ENCODE measurements around the gene KCNE5.
"Not testable (repeated sequence)": the region's sequence is repeated elsewhere in the genome, so short reads cannot be mapped to it uniquely, and the experiment has no call there.

Gene KCNE5

DNA sequence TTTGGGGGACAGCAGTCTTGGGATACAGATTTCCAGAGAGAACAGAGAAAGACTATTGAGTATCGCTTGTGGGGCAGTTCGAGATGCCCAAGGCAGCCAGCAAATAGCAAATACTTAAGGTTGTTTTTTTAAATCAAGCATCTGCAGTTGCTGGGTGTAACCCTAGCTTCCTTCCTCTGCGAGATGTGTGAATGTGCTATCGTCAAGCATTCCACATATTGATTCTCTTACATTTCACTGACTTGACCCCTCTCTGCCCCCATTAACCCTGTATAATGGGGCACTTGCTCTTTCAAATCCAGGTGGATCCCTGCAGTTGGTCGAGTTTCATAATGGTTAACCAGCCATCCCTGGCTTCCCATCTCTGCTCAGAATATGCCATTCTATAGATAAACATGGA, 23.5 kb downstream of the KCNE5 start:
- no peak for DNase-seq (ENCODE audit: low read depth)

DNA sequence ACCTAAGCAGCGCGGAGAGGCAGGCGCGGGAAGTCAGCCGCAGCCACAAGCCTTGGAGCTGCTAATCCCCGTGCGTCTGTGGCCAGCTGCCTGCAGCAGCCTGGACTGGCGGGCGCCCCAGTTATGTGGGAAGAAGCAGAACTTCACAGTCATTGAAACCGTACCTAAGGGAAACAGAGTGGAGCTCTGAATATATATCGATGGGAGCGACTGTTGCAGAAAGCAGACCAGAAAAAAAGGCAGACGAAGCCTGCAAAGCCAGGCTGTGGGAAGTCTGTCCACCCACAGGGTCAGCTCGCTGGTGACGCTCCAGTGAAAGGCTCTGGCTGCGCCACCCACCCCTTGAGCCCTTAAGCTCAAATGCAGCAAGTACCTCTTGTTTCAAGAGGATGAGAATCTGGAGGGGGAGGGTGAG, 24.7 kb downstream of the KCNE5 start:
- no peak for DNase-seq (ENCODE audit: low read depth)

DNA sequence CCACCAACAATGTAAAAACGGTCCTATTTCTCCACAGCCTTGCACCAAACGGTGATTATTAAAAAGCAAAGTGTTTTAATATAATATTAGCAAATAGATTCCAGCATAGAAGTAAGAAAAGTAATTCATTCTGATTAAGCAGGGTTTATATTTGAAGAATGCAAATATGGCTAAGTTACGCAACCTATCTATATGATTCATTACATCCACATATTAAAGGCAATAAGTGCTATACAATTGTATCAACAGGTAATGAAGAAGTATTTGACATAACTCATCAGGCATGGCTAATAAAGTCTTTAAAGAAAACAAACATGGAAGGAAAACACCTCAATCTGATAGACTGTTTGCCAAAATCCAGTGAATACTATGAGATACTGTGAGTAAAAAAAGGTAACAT, 29.0 kb downstream of the KCNE5 start:
- no peak for DNase-seq (ENCODE audit: low read depth)

GRCh38 chrX:109590176-109590575, 34.8 kb downstream of the KCNE5 start:
- DNase-seq (ENCODE audit: low read depth) = no peak

GRCh38 chrX:109585488-109585887, 39.5 kb downstream of the KCNE5 start:
- no peak for DNase-seq (ENCODE audit: low read depth)

DNA sequence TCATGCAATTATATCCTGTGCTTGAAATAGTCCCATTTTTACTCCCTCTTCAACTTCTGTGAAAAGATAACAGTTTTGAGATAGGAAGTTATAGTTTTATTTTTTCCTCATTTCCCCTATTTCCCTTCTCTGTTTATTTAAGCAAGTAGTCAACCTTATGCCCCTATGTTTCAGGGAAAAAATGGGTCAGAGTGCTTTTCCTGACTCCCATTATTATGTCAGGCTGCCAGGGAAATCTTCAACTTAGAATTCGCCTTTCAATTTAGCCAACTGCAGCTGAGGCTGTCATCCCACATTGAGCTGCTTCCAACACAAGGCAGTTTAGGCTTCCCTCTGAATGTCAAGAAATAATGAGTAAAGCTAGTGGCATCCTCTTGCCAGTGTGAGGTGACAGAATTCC, 46.1 kb downstream of the KCNE5 start:
- no peak for DNase-seq (ENCODE audit: low read depth)

GRCh38 chrX:109577055-109577454, 47.9 kb downstream of the KCNE5 start:
- DNase-seq (ENCODE audit: low read depth) = no peak

DNA sequence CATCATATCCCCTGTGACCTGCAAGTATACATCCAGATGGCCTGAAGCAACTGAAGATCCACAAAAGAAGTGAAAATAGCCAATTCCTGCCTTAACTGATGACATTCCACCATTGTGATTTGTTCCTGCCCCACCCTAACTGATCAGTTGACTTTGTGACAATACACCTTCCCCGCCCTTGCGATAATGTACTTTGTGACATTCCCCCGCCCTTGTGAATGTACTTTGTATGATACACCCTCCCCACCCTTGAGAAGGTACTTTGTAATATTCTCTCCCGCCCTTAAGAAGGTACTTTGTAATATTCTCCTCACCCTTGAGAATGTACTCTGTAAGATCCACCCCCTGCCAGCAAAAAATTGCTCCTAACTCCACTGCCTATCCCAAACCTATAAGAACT, 48.9 kb downstream of the KCNE5 start:
- DNase-seq (ENCODE audit: low read depth) = not testable (repeated sequence)

All from activated T-helper 9 cell treated with anti-CD3 and anti-CD28 coated beads, Interleukin-2, amount 50 U/mL, for 16 hours (primary cell).